HepG2 (cell line): ENCODE data around the gene RBM46. TPM values are rescaled to one million over a fixed set of nuclear protein-coding genes. Genes with fewer than 3 reads are reported as not detected.

Experiments
- ATAC-seq: fragments of 200-7000 bp; cut with Tn5 transposase; 3 replicates; pipeline ENCODE4 v1.9.1; 2020; ENCODE audit warnings: mild to moderate bottlenecking, moderate library complexity
- BruUV-seq: library from RNA; stranded (reverse); fragments of 400-500 nt; replicated peaks from 2 replicates; lab custom pipeline; 2021; lab: Mats Ljungman, UMichigan
- CTCF ChIA-PET: fragments of 300-600 bp; formaldehyde crosslinking; extraction: SDS; loops from one replicate; lab custom pipeline; 2021; ENCODE audit warnings: low total read pairs, inconsistent platforms, low intra/inter-chr PET ratio; lab: Yijun Ruan, JAX
- POLR2A ChIA-PET: fragments of 350-600 bp; sonication (Branson Sonifier 250); formaldehyde crosslinking; loops from one replicate; lab custom pipeline; 2020; ENCODE audit warnings: antibody characterized with exemption, inconsistent platforms; lab: Yijun Ruan, JAX
- DNase-seq: peaks from one replicate; pipeline ENCODE4 v3.0.0-alpha.2; 2015; ENCODE audit warnings: low spot score
- FAIRE-seq: peaks from 3 replicates; lab custom pipeline; 2011; peaks lifted over from hg19 to GRCh38; lab: Jason Lieb, UNC
- H2AFZ ChIP-seq: one replicate; pipeline ENCODE4 v1.6.1; 2011; ENCODE audit warnings: low read length, inconsistent platforms
- H3K27ac ChIP-seq: fragments of 300-600 bp; 3 replicates; pipeline ENCODE4 v1.8.0; 2011; ENCODE audit warnings: mixed run types, mild to moderate bottlenecking, mixed read lengths, low read length, inconsistent platforms; ENCODE audit not compliant: insufficient read depth; ENCODE audit errors: extremely low read length
- H3K27me3 ChIP-seq, 2 experiments: fragments of 200-600 bp in 1 of 2; 2 replicates in 1 of 2; 3 replicates in 1 of 2; pipeline versions ENCODE4 v1.6.0 to v1.8.0; 2011; ENCODE audit warnings: low read length in 2 of 2, mild to moderate bottlenecking in 2 of 2, moderate library complexity in 2 of 2, inconsistent platforms in 1 of 2; ENCODE audit not compliant: insufficient read depth in 2 of 2, control insufficient read depth in 1 of 2
- H3K36me3 ChIP-seq, 2 experiments: fragments of 200-600 bp in 1 of 2; replicated peaks in 1 of 2; 2 replicates in 1 of 2; 3 replicates in 1 of 2; pipeline versions ENCODE4 v1.5.1 to v1.8.0; 2011; ENCODE audit warnings: low read length in 2 of 2, inconsistent platforms in 1 of 2; ENCODE audit not compliant: insufficient read depth in 2 of 2, control insufficient read depth in 1 of 2
- H3K4me1 ChIP-seq: 2 replicates; pipeline ENCODE4 v1.5.1; 2012; ENCODE audit warnings: low read length, inconsistent platforms; ENCODE audit not compliant: insufficient read depth
- H3K4me2 ChIP-seq: 2 replicates; pipeline ENCODE4 v1.6.0; 2011; ENCODE audit warnings: low read depth, low read length, inconsistent platforms
- H3K4me3 ChIP-seq, 3 experiments: fragments of 200-600 bp in 1 of 3; sonication (generic), shearing (Covaris generic) in 1 of 3; replicated peaks in 1 of 3; 2 replicates each; pipeline ENCODE4 v1.5.1; 2011 to 2016; ENCODE audit warnings: low read length in 3 of 3, inconsistent platforms in 2 of 3, low read depth in 2 of 3, mild to moderate bottlenecking in 2 of 3, control low read depth in 1 of 3, mixed read lengths in 1 of 3; ENCODE audit not compliant: insufficient read depth in 1 of 3
- H3K79me2 ChIP-seq: one replicate; pipeline ENCODE4 v1.6.1; 2011; ENCODE audit warnings: low read length, inconsistent platforms; ENCODE audit not compliant: insufficient read depth
- H3K9ac ChIP-seq: 2 replicates; pipeline ENCODE4 v1.6.0; 2011; ENCODE audit warnings: mild to moderate bottlenecking, low read depth, low read length, inconsistent platforms; ENCODE audit not compliant: insufficient read depth
- H3K9me3 ChIP-seq: 2 replicates; pipeline ENCODE4 v1.5.1; 2012; ENCODE audit warnings: mild to moderate bottlenecking, low read length
- H4K20me1 ChIP-seq: 2 replicates; pipeline ENCODE4 v1.6.0; 2011; ENCODE audit warnings: inconsistent platforms, mild to moderate bottlenecking, low read length, moderate library complexity; ENCODE audit not compliant: insufficient read depth
- CENPBD1 ChIP-seq: sonication (generic); formaldehyde crosslinking; IDR thresholded peaks from 2 replicates; pipeline ENCODE4 v1.8.0; 2022; ENCODE audit warnings: missing genetic modification reagents, low read depth, mild to moderate bottlenecking, borderline replicate concordance
- ETV6 ChIP-seq: sonication (generic); formaldehyde crosslinking; conservative IDR thresholded peaks from 2 replicates; pipeline ENCODE4 v1.4.0; 2020; ENCODE audit warnings: missing genetic modification reagents
- FOXM1 ChIP-seq: sonication (generic); formaldehyde crosslinking; IDR thresholded peaks from 2 replicates; pipeline ENCODE4 v1.5.0; 2020; ENCODE audit warnings: missing genetic modification reagents
- MEIS1 ChIP-seq: sonication (generic); formaldehyde crosslinking; IDR thresholded peaks from 2 replicates; pipeline ENCODE4 v1.9.0; 2021; ENCODE audit warnings: mild to moderate bottlenecking, missing genetic modification reagents, moderate library complexity, borderline replicate concordance
- MZF1 ChIP-seq: sonication (generic); formaldehyde crosslinking; IDR thresholded peaks from 2 replicates; pipeline ENCODE4 v1.8.1; 2023; ENCODE audit warnings: mild to moderate bottlenecking, missing genetic modification reagents, borderline replicate concordance
- NFYB ChIP-seq: sonication (generic); formaldehyde crosslinking; IDR thresholded peaks from 2 replicates; pipeline ENCODE4 v1.4.0; 2020; ENCODE audit warnings: missing genetic modification reagents
- SIX4 ChIP-seq: sonication (generic); formaldehyde crosslinking; IDR thresholded peaks from 2 replicates; pipeline ENCODE4 v1.4.0; 2020; ENCODE audit warnings: missing genetic modification reagents
- SRY ChIP-seq: sonication (generic); formaldehyde crosslinking; IDR thresholded peaks from 2 replicates; pipeline ENCODE4 v1.8.0; 2022; ENCODE audit warnings: mild to moderate bottlenecking, missing genetic modification reagents
- ZFYVE20 ChIP-seq: sonication (generic); formaldehyde crosslinking; IDR thresholded peaks from 2 replicates; pipeline ENCODE4 v1.8.0; 2023; ENCODE audit warnings: low read depth, mild to moderate bottlenecking, moderate library complexity, missing genetic modification reagents, borderline replicate concordance
- ZNF136 ChIP-seq: sonication (generic); formaldehyde crosslinking; IDR thresholded peaks from 2 replicates; pipeline ENCODE4 v1.8.1; 2022; ENCODE audit warnings: low read depth, mild to moderate bottlenecking, moderate library complexity, missing genetic modification reagents
- ZNF761 ChIP-seq: sonication (generic); formaldehyde crosslinking; conservative IDR thresholded peaks from 2 replicates; pipeline ENCODE4 v1.4.0; 2020; ENCODE audit warnings: mild to moderate bottlenecking, missing genetic modification reagents
- WGBS: methylation state at CpG from one replicate; pipeline ENCODE4 v1.1.6; 2017; ENCODE audit warnings: low lambda C conversion rate; 5-methylcytosine and 5-hydroxymethylcytosine counted together
- in situ Hi-C: cut with HindIII; loops from 2 replicates; pipeline ENCODE4 v1.10.0; 2017; ENCODE audit warnings: low pct_unique_long_range_greater_than_20kb; ENCODE audit not compliant: extremely low pct_ligation_motif_present
- intact Hi-C: fragments of 100-400 bp; cut with micrococcal nuclease; formaldehyde crosslinking; loops from one replicate; pipeline ENCODE4 v1.10.0; 2022; ENCODE audit not compliant: unreplicated experiment
- polyA plus RNA-seq, 8 experiments: library from polyadenylated mRNA; depleted of rRNA in 3 of 8; stranded (reverse) in 7 of 8; unstranded in 1 of 8; fragments of >200 nt; fragmentation: Illumina TruSeq in 4 of 8; extraction: Trizol in 4 of 8; gene quantifications; 2 replicates each; pipeline versions ENCODE4 v1.2.1 to v1.2.3, GENCODE V29; 2011 to 2016; ENCODE audit warnings: low read depth in 4 of 8, missing spikeins in 1 of 8, mixed read lengths in 1 of 8; ENCODE audit not compliant: insufficient read depth in 1 of 8
- total RNA-seq, 5 experiments: library from RNA; depleted of rRNA; stranded (reverse); fragments of >200 nt; fragmentation: Illumina TruSeq; extraction: Trizol; gene quantifications; 2 replicates each; pipeline ENCODE4 v1.2.3, GENCODE V29; 2016; ENCODE audit warnings: low read depth in 1 of 5
- TF ChIP-seq, protein P1 (sequence below): IDR thresholded peaks from 2 replicates; pipeline ENCODE4 v1.6.1; 2016; ENCODE audit warnings: missing compliant biosample characterization, missing genetic modification reagents, borderline replicate concordance

RBM46 gene
- total and polyA plus RNA-seq, 2 of the 13 experiments (the other 11 are each of a cell fraction or from before 2014, with no cell fraction given), result not detected

DNA sequence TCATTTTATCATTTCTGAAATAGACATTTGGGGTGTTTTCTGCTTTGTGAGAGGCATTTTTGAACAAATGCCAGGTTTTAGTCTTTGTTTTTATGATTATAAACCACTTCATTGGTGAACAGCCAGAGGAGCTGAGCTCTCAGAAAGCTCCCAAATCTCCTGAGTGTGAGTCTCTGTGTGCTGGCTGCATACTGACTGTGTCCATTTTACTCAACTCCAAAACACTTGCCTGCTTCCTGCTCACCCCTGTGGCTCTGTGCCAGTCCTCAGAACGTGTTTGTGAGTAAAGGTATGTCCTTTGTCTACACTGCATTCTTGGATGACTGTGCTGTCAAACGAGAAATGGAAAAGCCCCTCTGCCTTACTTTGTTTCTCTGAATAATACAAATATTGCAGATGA, 42.6 kb upstream of the RBM46 start:
- H3K27me3 ChIP-seq, result peaks cover 3 to 9% of the 10 kb centered on the region in 2 experiments; a peak in 3 of 5 replicates
- no peak for ATAC-seq
- H4K20me1 ChIP-seq, result no peaks in the 10 kb centered on the region
- FAIRE-seq, result no peak
- BruUV-seq, result no TSS peak
- H2AFZ ChIP-seq, result no peak overlapping the region
- H3K79me2 ChIP-seq, result no peaks in the 10 kb centered on the region
- ChIA-PET POLR2A (no interaction called here), CTCF (no interaction called here)
- no peaks in the 10 kb centered on the region for H3K4me1 ChIP-seq
- H3K36me3 ChIP-seq, result no peaks in the 10 kb centered on the region
- no peak overlapping the region for H3K4me3 ChIP-seq
- WGBS, result 0% methylated on average over 2 of the region's 2 CpGs
- no peak overlapping the region for H3K9ac ChIP-seq
- TF ChIP-seq NFYB, result no peak
- TF ChIP-seq ETV6, result no peak
- no peak for TF ChIP-seq SRY (CRISPR knock-in tag)
- no peak for TF ChIP-seq CENPBD1 (CRISPR knock-in tag)
- no peak for TF ChIP-seq MEIS1 (CRISPR knock-in tag)
- no peak for TF ChIP-seq ZFYVE20 (CRISPR knock-in tag)
- H3K4me2 ChIP-seq, result no peak overlapping the region
- no peak overlapping the region for H3K27ac ChIP-seq
- in situ Hi-C loops (no loop called here), intact Hi-C loops (no loop called here)
- H3K9me3 ChIP-seq, result no peaks in the 10 kb centered on the region
- DNase-seq, result no peak

DNA sequence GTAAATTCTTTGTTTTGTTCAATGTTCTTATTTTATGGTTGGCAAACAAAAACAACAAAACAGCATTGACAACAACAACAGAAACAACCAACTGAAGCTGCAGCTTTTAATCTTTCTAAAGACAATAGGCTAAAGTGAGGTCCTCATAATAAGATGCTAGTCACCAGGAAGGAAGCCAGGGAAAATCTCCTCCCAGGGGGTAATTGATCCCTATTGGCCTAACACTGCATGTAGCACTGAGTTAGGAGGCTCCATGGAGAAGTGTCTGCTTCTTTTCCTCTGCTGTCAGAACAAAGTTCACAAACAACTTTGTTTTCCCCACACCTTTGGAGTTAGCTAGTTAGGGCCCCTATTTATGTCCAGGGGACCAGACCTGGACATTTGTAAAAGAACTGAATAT, 42.0 kb upstream of the RBM46 start:
- Histone ChIP-seq H2AFZ (no peak overlapping the region), H3K4me2 (no peak overlapping the region), H3K4me3 (no peak overlapping the region), H3K9ac (no peak overlapping the region), H3K4me1 (no peaks in the 10 kb centered on the region), H3K79me2 (no peaks in the 10 kb centered on the region), H3K27ac (no peak overlapping the region), H3K36me3 (no peaks in the 10 kb centered on the region), H3K9me3 (no peaks in the 10 kb centered on the region), H4K20me1 (no peaks in the 10 kb centered on the region), H3K27me3 (peaks cover 3 to 9% of the 10 kb centered on the region in 2 experiments; a peak in 3 of 5 replicates)
- no TSS peak for BruUV-seq
- ChIA-PET CTCF (no interaction called here), POLR2A (no interaction called here)
- DNase-seq (no peak), ATAC-seq (no peak), FAIRE-seq (no peak)
- TF ChIP-seq FOXM1 (CRISPR knock-in tag), result no peak
- no peak for TF ChIP-seq ZNF761 (CRISPR knock-in tag)
- no peak for TF ChIP-seq MZF1 (CRISPR knock-in tag)
- TF ChIP-seq SIX4 (CRISPR knock-in tag), result no peak
- TF ChIP-seq, protein P1, sequence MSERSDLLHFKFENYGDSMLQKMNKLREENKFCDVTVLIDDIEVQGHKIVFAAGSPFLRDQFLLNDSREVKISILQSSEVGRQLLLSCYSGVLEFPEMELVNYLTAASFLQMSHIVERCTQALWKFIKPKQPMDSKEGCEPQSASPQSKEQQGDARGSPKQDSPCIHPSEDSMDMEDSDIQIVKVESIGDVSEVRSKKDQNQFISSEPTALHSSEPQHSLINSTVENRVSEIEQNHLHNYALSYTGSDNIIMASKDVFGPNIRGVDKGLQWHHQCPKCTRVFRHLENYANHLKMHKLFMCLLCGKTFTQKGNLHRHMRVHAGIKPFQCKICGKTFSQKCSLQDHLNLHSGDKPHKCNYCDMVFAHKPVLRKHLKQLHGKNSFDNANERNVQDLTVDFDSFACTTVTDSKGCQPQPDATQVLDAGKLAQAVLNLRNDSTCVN (CRISPR knock-in tag), result no peak
- no peak for TF ChIP-seq ZNF136 (CRISPR knock-in tag)
- in situ Hi-C loops, result no loop called here
- intact Hi-C loops, result no loop called here
